Loucy (cell line): Measurements from ENCODE around the gene CAMK2D.
"Not testable (repeated sequence)": the region's sequence is repeated elsewhere in the genome, so short reads cannot be mapped to it uniquely, and the experiment has no call there.

ENCODE experiments used
- H2AFZ ChIP-seq: fragments of 200-600 bp; sonication (generic); 2 replicates; pipeline ENCODE4 v1.6.0; 2016; ENCODE audit warnings: antibody characterized with exemption, mild to moderate bottlenecking, low read length, moderate library complexity
- H3F3A ChIP-seq: fragments of 200-600 bp; 2 replicates; pipeline ENCODE4 v1.6.0; 2016; ENCODE audit warnings: antibody characterized with exemption, low read depth, mild to moderate bottlenecking
- H3K27me3 ChIP-seq: fragments of 200-600 bp; sonication (generic); 2 replicates; pipeline ENCODE4 v1.6.1; 2014; ENCODE audit warnings: low read length, mild to moderate bottlenecking; ENCODE audit not compliant: insufficient read depth, poor library complexity, severe bottlenecking
- H3K36me3 ChIP-seq: fragments of 200-600 bp; sonication (generic); 2 replicates; pipeline ENCODE4 v1.6.1; 2016; ENCODE audit warnings: low read length; ENCODE audit not compliant: insufficient read depth
- H3K4me1 ChIP-seq: fragments of 200-600 bp; sonication (generic); 2 replicates; pipeline ENCODE4 v1.5.1; 2014; ENCODE audit warnings: low read length, mild to moderate bottlenecking; ENCODE audit not compliant: insufficient read depth, poor library complexity, severe bottlenecking
- H3K4me2 ChIP-seq: fragments of 200-600 bp; sonication (generic); 2 replicates; pipeline ENCODE4 v1.6.0; 2014; ENCODE audit warnings: antibody characterized with exemption, low read length, low read depth, mild to moderate bottlenecking; ENCODE audit not compliant: poor library complexity, severe bottlenecking
- H3K4me3 ChIP-seq: fragments of 200-600 bp; sonication (generic); 2 replicates; pipeline ENCODE4 v1.5.1; 2014; ENCODE audit warnings: low read length, mild to moderate bottlenecking, mixed read lengths; ENCODE audit not compliant: poor library complexity, severe bottlenecking
- H3K79me2 ChIP-seq: fragments of 200-600 bp; sonication (generic); 2 replicates; pipeline ENCODE4 v1.6.1; 2014; ENCODE audit warnings: low read length; ENCODE audit not compliant: insufficient read depth
- H3K9ac ChIP-seq: fragments of 200-600 bp; sonication (generic); 2 replicates; pipeline ENCODE4 v1.6.0; 2014; ENCODE audit warnings: mild to moderate bottlenecking, low read depth, low read length, moderate library complexity; ENCODE audit not compliant: poor library complexity, severe bottlenecking
- H3K9me2 ChIP-seq: fragments of 200-600 bp; sonication (generic); replicated peaks from 2 replicates; pipeline ENCODE4 v1.6.1; 2016; ENCODE audit warnings: low read depth, low read length, mixed read lengths
- H3K9me3 ChIP-seq: fragments of 200-600 bp; sonication (generic); 2 replicates; pipeline ENCODE4 v1.6.1; 2014; ENCODE audit warnings: mild to moderate bottlenecking, antibody characterized with exemption, low read length, low read depth; ENCODE audit not compliant: insufficient read depth
- H4K20me1 ChIP-seq: fragments of 200-600 bp; sonication (generic); 2 replicates; pipeline ENCODE4 v1.6.0; 2014; ENCODE audit warnings: antibody characterized with exemption, low read length, mild to moderate bottlenecking; ENCODE audit not compliant: insufficient read depth, poor library complexity, severe bottlenecking
- CTCF ChIP-seq: fragments of 200-600 bp; sonication (generic); conservative IDR thresholded peaks from 2 replicates; pipeline ENCODE4 v1.5.1; 2014; ENCODE audit warnings: mild to moderate bottlenecking, antibody characterized with exemption, low read length
- EZH2phosphoT487 ChIP-seq: fragments of 200-600 bp; IDR thresholded peaks from 2 replicates; pipeline ENCODE4 v1.6.1; 2018; ENCODE audit warnings: antibody characterized with exemption, mild to moderate bottlenecking, moderate library complexity, borderline replicate concordance

The CAMK2D gene

GRCh38 chr4:113768952-113769351 lies 7.4 kb upstream of the CAMK2D start:
- Histone ChIP-seq H3K27me3 (no peaks in the 10 kb centered on the region), H3K4me2 (no peak overlapping the region), H4K20me1 (no peaks in the 10 kb centered on the region), H2AFZ (no peak overlapping the region), H3K79me2 (no peaks in the 10 kb centered on the region), H3K36me3 (no peaks in the 10 kb centered on the region), H3K9me3 (no peaks in the 10 kb centered on the region), H3K4me3 (no peak overlapping the region), H3K9ac (no peak overlapping the region), H3F3A (peaks cover 8% of the 10 kb centered on the region; the same call in 1 of the 2 replicates), H3K9me2 (no peaks in the 10 kb centered on the region), H3K4me1 (peaks cover 26% of the 10 kb centered on the region)
- no peak for TF ChIP-seq EZH2phosphoT487
- TF ChIP-seq CTCF, result no peak

DNA sequence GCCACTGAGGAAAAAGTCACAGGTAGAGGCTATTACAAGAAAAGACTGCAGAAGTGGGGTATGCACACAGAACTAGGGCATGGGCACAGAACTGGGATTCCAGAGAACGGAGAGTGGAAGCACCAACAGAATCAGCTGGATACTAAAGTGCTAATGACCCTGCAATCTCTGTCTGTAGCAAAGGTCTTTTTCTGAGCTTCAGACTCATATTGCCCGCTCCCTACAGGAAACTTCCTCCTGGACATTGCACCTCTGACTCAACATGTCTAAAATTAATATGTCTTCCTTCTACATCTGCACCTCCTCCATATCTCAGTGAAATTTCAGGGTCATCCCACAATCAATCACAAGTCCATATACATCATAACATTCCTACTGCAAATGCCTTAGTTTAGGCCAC lies 5.3 kb upstream of the CAMK2D start:
- Histone ChIP-seq H3K4me3 (no peak overlapping the region), H3K4me2 (no peak overlapping the region), H3K27me3 (no peaks in the 10 kb centered on the region), H3F3A (peaks cover 12% of the 10 kb centered on the region; the same call in 1 of the 2 replicates), H3K9me3 (no peaks in the 10 kb centered on the region), H3K36me3 (no peaks in the 10 kb centered on the region), H2AFZ (no peak overlapping the region; the same call in 1 of the 2 replicates), H4K20me1 (no peaks in the 10 kb centered on the region), H3K9me2 (no peaks in the 10 kb centered on the region), H3K79me2 (no peaks in the 10 kb centered on the region), H3K9ac (no peak overlapping the region), H3K4me1 (peaks cover 24% of the 10 kb centered on the region)
- TF ChIP-seq CTCF (no peak), EZH2phosphoT487 (no peak)

DNA sequence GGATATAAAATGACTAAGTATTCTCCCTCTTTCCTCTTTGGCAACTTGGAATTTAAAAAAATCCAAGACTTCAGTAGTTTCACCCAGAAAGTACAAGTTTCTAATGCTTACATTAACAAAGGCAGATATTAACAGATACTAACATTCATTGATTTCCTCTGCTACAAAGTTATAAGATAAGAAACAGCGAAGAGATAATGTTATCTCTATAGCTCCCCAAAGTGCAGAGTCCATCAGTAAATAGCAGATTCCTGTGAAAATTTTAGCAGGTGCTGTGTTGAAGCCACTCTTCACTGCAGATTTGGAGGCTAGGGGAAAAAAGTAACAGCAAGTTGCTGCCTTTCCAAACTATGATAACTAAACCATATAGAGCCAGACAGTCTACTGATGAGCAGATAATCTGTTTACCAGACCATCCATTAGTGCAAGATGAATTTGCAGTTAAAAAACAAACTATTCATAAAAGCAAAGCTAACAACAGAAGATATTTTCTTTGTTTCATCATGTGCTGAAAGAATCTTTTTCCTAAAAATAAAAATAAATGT lies 3.3 kb upstream of the CAMK2D start:
- Histone ChIP-seq H3F3A (peaks cover 13% of the 10 kb centered on the region; the same call in 1 of the 2 replicates), H3K9me2 (no peaks in the 10 kb centered on the region), H3K4me2 (no peak overlapping the region), H4K20me1 (peaks cover 5% of the 10 kb centered on the region), H3K9ac (no peak overlapping the region), H3K4me3 (no peak overlapping the region), H3K36me3 (no peaks in the 10 kb centered on the region), H3K9me3 (no peaks in the 10 kb centered on the region), H3K4me1 (peaks cover 20% of the 10 kb centered on the region), H2AFZ (peak overlapping the region; percentile 20; the same call in 1 of the 2 replicates), H3K79me2 (peaks cover 10% of the 10 kb centered on the region), H3K27me3 (no peaks in the 10 kb centered on the region)
- TF ChIP-seq EZH2phosphoT487 (no peak), CTCF (no peak)

DNA sequence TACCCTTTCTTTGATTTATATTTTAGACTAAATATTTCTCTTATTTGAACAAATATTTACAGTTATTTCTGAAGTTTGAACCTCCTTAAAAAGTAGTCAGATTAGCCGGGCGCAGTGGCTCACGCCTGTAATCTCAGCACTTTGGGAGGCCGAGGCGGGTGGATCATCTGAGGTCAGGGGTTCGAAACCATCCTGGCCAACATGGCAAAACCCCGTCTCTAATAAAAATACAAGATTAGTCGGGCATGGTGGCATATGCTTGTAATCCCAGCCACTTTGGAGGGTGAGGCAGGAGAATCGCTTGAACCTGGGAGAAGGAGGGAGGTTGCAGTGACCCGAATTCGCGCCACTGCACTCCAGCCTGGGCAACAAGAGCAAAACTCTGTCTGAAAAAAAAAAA lies 2.4 kb upstream of the CAMK2D start:
- H3K4me1 ChIP-seq, result peaks cover 25% of the 10 kb centered on the region
- not testable (repeated sequence) for H3K36me3 ChIP-seq, H3K27me3 ChIP-seq, H3K9me3 ChIP-seq, H3K4me3 ChIP-seq, H3K9me2 ChIP-seq, H3K4me2 ChIP-seq, H3K9ac ChIP-seq
- H2AFZ ChIP-seq, result peak overlapping the region; percentile 20; the same call in 1 of the 2 replicates
- peaks cover 11% of the 10 kb centered on the region for H4K20me1 ChIP-seq
- H3F3A ChIP-seq, result peaks cover 13% of the 10 kb centered on the region; the same call in 1 of the 2 replicates
- H3K79me2 ChIP-seq, result peaks cover 19% of the 10 kb centered on the region
